IPS-20b (cell line): ENCODE data around the gene IRF9.
A peak's percentile ranks its signal among the peaks of the same experiment; 100 is the strongest.

Source experiments
- H3K27ac ChIP-seq: one replicate; pipeline ENCODE4 v1.5.1; 2013; ENCODE audit warnings: low read length
- H3K27me3 ChIP-seq: 2 replicates; pipeline ENCODE4 v1.6.1; 2013; ENCODE audit warnings: mild to moderate bottlenecking, low read length, inconsistent platforms; ENCODE audit not compliant: insufficient read depth
- H3K36me3 ChIP-seq: 2 replicates; pipeline ENCODE4 v1.6.1; 2013; ENCODE audit warnings: low read depth, mild to moderate bottlenecking, inconsistent platforms, low read length, moderate library complexity; ENCODE audit not compliant: insufficient read depth
- H3K4me1 ChIP-seq: 2 replicates; pipeline ENCODE4 v1.6.1; 2013; ENCODE audit warnings: mild to moderate bottlenecking, control low read depth, inconsistent platforms, low read length, moderate library complexity; ENCODE audit not compliant: insufficient read depth
- H3K4me3 ChIP-seq: 2 replicates; pipeline ENCODE4 v1.5.1; 2013; ENCODE audit warnings: mild to moderate bottlenecking, low read length, inconsistent platforms
- H3K9ac ChIP-seq: 2 replicates; pipeline ENCODE4 v1.6.1; 2013; ENCODE audit warnings: low read depth, mild to moderate bottlenecking, inconsistent platforms, low read length, moderate library complexity
- H3K9me3 ChIP-seq: 2 replicates; pipeline ENCODE4 v1.6.1; 2013; ENCODE audit warnings: mild to moderate bottlenecking, low read depth, low read length, inconsistent platforms; ENCODE audit not compliant: insufficient read depth

The IRF9 gene

GRCh38 chr14:24207104-24207551, 46.1 kb downstream of the IRF9 start:
- H3K4me1 ChIP-seq, result peaks cover 5% of the 10 kb centered on the region; the same call in 1 of the 2 replicates
- H3K36me3 ChIP-seq, result peaks cover 74% of the 10 kb centered on the region
- H3K27me3 ChIP-seq, result no peaks in the 10 kb centered on the region
- no peak overlapping the region for H3K27ac ChIP-seq
- H3K9ac ChIP-seq, result no peak overlapping the region
- no peak overlapping the region for H3K4me3 ChIP-seq
- no peaks in the 10 kb centered on the region for H3K9me3 ChIP-seq

- H3K9ac ChIP-seq, result no peak overlapping the region
- peaks cover 74% of the 10 kb centered on the region for H3K36me3 ChIP-seq
- peaks cover 5% of the 10 kb centered on the region; the same call in 1 of the 2 replicates for H3K4me1 ChIP-seq
- H3K27ac ChIP-seq, result no peak overlapping the region
- no peaks in the 10 kb centered on the region for H3K9me3 ChIP-seq
- no peaks in the 10 kb centered on the region for H3K27me3 ChIP-seq
- no peak overlapping the region for H3K4me3 ChIP-seq
Observed at GRCh38 chr14:24207625-24208024, 46.6 kb downstream of the IRF9 start.

- H3K27me3 ChIP-seq, result no peaks in the 10 kb centered on the region
- no peak overlapping the region for H3K27ac ChIP-seq
- H3K36me3 ChIP-seq, result peaks cover 58% of the 10 kb centered on the region
- H3K4me1 ChIP-seq, result peaks cover 3% of the 10 kb centered on the region; the same call in 1 of the 2 replicates
- no peaks in the 10 kb centered on the region for H3K9me3 ChIP-seq
- no peak overlapping the region for H3K4me3 ChIP-seq
- H3K9ac ChIP-seq, result no peak overlapping the region
Observed at GRCh38 chr14:24211311-24211710, 50.2 kb downstream of the IRF9 start.

GRCh38 chr14:24212924-24213865, 52.1 kb downstream of the IRF9 start, which contains the start of gene CHMP4A:
CHMP4A (minus strand) TSS chr14:24213488; CDS start chr14:24213439, 49 bp downstream.
- H3K9ac ChIP-seq, result peak within 1 kb of the TSS; percentile 88
- peak within 1 kb of the TSS; percentile 93 for H3K27ac ChIP-seq
- peak within 1 kb of the TSS; percentile 86 for H3K4me3 ChIP-seq
- H3K36me3 ChIP-seq, result peaks cover 43% of the 10 kb centered on the region
- H3K4me1 ChIP-seq, result peaks cover 3% of the 10 kb centered on the region; the same call in 1 of the 2 replicates
- H3K27me3 ChIP-seq, result no peaks in the 10 kb centered on the region
- H3K9me3 ChIP-seq, result no peaks in the 10 kb centered on the region

GRCh38 chr14:24213866-24214662, 53.0 kb downstream of the IRF9 start:
- H3K9ac ChIP-seq, result peak overlapping the region; percentile 88; the same call in 1 of the 2 replicates
- peak overlapping the region; percentile 86 for H3K4me3 ChIP-seq
- H3K36me3 ChIP-seq, result peaks cover 38% of the 10 kb centered on the region
- no peaks in the 10 kb centered on the region for H3K9me3 ChIP-seq
- H3K4me1 ChIP-seq, result peaks cover 3% of the 10 kb centered on the region; the same call in 1 of the 2 replicates
- H3K27me3 ChIP-seq, result no peaks in the 10 kb centered on the region
- peak overlapping the region; percentile 63 for H3K27ac ChIP-seq

GRCh38 chr14:24215495-24216344, 54.7 kb downstream of the IRF9 start, which contains the start of gene MDP1:
MDP1 (minus strand) TSS chr14:24216066; CDS start chr14:24215955, 111 bp downstream.
- peaks cover 3% of the 10 kb centered on the region; the same call in 1 of the 2 replicates for H3K4me1 ChIP-seq
- peak within 1 kb of the TSS; percentile 95 for H3K4me3 ChIP-seq
- H3K36me3 ChIP-seq, result peaks cover 21% of the 10 kb centered on the region
- peak within 1 kb of the TSS; percentile 45 for H3K27ac ChIP-seq
- peak within 1 kb of the TSS; percentile 89 for H3K9ac ChIP-seq
- no peaks in the 10 kb centered on the region for H3K27me3 ChIP-seq
- no peaks in the 10 kb centered on the region for H3K9me3 ChIP-seq
